GM21526 (cell line): Measurements from ENCODE around the gene EIF3L.

Experiments
- ATAC-seq: cut with Tn5 transposase; IDR thresholded peaks from one replicate; pipeline ENCODE4 v1.9.1; 2021; ENCODE audit warnings: moderate library complexity; ENCODE audit not compliant: unreplicated experiment, low FRiP score

Gene EIF3L

DNA sequence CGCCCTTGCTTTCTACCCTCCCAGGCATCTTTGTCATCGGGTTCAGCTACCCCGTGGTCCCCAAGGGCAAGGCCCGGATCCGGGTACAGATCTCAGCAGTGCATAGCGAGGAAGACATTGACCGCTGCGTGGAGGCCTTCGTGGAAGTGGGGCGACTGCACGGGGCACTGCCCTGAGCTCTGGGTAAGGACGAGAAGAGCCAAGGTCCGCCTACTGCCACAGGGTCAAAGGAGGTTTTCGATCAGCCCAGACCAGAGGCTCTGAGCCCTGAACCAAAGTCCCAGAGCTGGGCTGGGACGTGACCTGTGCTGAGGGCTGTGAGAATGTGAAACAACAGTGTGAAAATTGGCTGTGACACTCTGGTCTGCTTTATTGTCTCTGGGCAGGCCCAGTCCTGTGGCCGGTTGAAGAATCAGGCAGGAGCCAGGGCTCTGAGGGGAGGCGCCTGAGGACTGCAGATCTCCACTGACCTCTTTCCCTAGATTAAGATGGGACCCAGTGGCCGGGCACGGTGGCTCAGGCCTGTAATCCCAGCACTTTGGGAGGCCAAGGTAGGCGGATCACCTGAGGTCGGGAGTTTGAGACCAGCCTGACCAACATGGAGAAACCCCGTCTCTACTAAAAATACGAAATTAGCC lies 32.6 kb upstream of the EIF3L start:
- ATAC-seq = no peak

DNA sequence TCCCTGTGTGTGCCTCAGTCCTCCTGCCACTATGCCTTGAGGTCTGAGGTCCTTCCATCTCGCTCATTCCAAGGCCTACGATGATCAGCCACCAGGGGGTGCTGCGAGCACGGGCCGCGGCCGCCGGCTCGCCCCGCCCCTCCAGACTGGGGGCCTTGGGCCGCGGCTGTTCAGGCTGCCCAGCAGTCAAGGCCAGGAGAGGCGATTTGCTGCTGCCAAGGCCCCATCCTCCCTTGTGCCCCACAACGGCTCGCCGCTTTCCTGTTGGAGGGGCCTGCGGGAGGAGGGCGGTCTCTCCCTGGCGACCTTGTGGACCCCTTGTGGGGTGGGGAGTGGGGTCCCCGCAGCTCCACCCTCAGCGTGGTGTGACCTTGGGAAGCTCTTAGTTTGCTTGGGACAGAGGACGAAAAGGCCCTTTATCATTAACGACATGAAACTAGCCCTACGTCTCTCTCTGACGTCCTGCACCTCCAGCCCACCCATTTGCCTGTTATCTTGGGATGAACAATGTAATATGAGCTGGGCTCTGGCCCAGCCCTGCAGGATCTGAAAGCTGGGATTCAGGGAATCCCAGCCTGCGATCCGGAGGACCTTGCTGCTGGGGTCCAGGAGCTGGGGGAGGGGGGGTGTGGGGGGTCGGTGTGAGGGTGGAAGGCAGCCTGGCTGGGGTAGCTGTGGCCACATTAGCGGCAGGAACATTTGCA lies 31.4 kb upstream of the EIF3L start:
- ATAC-seq = no peak

DNA sequence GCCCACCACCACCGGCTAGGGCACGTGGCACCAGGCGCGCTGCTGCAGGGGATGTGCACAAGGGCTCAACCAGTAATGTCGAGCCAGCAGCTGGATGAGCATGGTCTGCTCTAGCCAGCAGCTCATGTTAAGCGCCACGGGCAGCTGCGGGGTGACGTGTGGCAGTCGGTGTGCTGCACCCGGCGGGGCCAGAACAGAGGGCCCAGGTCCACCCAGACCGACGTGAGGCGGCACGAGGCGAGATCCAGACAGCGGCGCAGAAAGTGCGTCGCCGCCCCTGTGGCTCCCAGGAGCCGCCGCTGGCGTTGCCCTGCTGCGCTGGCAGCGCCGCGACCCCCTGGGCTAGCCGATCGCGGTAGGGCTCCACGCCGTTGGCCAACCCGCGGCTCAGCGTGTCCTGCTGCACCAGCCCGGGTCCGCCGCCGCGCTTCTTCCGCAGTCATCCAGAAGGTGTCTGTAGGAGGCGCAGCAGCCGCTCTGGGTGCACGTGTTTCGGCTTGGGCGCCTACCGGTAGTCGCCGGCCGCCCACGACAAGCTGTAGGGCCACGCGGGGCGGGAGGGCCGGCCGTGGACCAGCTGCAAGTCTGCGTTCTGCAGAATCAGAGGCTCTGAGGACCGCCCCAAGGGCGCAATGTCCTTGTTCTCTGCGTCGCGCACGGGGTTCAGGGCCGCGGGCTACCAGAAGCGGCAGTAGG lies 30.7 kb upstream of the EIF3L start:
- ATAC-seq = no peak

DNA sequence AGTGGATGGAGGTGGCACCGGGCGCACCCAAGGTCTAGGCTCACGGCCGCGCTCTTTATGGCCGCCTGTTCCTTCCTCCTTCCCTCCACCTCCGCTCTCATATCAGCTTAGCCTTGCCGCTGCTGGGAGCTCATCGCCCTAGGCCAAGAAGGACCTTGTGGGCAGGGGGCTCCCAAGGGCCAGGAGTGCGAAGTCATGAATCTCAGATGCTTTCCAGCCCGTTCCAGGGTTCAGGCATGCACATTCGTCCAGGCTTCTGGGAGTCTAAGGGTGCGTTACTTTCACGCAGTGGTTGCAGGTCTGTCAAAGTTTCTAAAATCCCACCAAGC lies 30.1 kb upstream of the EIF3L start:
- ATAC-seq = no peak

DNA sequence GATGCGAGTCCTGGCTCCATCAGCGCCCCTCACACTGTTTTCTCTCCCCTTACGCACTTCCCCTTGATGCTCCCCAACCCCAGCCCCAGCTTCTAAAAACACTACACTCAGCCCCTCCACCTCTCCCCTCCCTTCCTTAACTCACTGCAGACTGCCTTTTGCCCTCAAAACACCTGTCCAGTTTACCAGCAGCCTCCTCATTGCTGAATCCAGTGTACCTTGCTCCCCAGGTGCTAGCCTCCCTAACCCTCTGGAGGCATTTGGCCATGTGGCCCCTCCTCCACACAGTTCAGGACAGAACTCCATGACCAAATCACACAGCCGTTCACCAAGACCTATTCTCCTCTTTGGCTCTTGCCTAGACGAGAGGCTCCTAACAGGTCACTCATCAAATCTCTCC lies 28.9 kb upstream of the EIF3L start:
- no peak for ATAC-seq

DNA sequence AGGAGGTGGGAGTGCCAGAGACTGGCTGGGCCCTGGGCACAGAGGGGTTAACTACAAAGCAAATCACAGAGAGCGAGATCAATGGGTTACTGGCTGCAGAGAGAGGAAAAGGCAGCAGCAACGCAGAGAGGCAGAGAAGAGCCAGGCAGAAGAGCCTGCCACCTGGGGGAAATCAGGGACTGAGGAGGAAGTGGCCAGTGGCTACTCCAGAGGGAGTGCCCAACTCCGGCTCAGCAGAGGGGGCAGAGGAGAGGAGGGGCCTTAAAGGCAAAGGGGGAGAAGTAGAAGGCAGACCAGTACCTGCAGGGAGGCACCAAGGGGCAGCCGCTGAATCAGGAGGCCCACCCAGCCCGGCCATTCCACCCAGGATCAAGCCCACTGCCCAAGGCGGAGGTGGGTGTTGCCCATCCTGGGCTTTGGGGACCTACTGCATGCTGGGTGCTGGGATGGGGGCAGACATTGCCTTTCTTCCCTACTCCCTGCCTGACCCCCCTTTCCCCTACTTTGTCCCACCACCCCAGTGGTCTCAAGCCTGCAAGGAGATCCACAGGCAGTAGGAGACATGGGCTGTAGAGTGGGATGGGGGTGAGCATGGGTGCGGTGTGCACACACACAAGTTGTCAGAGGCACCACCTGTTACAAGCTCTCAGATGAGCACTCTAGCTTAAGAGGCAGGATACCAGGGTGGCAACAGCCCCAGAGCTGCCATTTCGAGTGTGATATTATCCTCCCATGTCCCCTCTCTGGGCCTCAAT lies 27.0 kb upstream of the EIF3L start:
- ATAC-seq = no peak

DNA sequence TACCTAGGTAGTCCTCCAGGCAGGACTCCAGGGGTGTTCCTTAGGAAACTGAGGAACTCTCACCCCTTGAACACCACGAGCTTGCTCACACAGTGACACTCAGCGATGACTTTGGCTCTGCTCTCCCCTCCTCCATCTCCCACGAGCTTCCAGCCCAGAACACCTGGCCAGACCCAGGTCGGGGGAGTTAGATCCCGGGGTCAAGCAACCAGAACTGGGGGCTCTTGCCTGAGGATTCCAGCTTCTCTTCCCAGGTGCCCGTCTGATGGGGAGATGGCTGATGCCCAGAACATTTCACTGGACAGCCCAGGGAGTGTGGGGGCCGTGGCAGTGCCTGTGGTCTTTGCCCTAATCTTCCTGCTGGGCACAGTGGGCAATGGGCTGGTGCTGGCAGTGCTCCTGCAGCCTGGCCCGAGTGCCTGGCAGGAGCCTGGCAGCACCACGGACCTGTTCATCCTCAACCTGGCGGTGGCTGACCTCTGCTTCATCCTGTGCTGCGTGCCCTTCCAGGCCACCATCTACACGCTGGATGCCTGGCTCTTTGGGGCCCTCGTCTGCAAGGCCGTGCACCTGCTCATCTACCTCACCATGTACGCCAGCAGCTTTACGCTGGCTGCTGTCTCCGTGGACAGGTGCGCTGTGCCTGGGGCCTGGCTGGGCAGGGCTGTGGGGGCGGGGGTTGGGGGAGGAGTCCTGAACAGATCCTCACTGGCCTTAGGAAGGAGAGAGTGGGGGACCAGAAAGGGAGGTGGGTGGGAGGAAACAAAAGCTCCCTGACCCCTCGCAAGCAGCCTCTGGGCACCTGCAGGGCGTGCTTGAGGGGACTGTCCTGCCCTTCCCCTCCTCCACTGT lies 25.9 kb upstream of the EIF3L start, which contains the start of gene GALR3:
Gene GALR3 (plus strand): TSS at position 249 of the 852 bp plus-strand sequence. CDS start 25 bp downstream, at position 274.
- ATAC-seq = no peak

DNA sequence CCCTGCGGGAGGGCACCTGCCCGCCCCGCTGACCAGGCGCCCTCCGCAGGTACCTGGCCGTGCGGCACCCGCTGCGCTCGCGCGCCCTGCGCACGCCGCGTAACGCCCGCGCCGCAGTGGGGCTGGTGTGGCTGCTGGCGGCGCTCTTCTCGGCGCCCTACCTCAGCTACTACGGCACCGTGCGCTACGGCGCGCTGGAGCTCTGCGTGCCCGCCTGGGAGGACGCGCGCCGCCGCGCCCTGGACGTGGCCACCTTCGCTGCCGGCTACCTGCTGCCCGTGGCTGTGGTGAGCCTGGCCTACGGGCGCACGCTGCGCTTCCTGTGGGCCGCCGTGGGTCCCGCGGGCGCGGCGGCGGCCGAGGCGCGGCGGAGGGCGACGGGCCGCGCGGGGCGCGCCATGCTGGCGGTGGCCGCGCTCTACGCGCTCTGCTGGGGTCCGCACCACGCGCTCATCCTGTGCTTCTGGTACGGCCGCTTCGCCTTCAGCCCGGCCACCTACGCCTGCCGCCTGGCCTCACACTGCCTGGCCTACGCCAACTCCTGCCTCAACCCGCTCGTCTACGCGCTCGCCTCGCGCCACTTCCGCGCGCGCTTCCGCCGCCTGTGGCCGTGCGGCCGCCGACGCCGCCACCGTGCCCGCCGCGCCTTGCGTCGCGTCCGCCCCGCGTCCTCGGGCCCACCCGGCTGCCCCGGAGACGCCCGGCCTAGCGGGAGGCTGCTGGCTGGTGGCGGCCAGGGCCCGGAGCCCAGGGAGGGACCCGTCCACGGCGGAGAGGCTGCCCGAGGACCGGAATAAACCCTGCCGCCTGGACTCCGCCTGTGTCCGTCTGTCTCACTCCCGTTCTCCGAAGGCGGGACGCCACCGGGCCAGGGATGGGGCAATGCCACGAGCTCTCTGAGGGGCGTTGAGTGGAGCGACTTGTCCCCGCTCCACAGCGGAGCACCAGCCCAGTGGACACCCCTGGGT lies 24.3 kb upstream of the EIF3L start:
- no peak for ATAC-seq

DNA sequence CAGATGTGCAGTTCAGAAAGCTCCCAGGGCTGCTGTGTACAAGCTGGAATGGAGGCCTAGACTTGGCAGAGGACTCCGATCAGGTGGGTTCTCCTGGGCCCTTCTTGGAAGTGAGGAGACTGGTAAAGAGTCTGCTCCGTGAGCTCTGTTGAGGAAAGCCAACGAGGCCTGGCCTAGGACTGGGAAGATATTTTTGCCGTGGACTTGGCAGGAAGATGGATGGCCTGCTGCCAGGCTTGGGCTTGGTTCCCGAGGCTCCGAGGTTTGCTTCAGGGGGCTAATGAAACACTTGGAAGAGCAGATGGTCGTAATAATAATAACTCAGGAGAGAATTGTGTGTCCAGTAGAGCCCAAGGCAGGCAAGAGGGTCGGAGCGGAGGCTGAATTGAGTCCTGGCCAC lies 22.2 kb upstream of the EIF3L start:
- no peak for ATAC-seq

DNA sequence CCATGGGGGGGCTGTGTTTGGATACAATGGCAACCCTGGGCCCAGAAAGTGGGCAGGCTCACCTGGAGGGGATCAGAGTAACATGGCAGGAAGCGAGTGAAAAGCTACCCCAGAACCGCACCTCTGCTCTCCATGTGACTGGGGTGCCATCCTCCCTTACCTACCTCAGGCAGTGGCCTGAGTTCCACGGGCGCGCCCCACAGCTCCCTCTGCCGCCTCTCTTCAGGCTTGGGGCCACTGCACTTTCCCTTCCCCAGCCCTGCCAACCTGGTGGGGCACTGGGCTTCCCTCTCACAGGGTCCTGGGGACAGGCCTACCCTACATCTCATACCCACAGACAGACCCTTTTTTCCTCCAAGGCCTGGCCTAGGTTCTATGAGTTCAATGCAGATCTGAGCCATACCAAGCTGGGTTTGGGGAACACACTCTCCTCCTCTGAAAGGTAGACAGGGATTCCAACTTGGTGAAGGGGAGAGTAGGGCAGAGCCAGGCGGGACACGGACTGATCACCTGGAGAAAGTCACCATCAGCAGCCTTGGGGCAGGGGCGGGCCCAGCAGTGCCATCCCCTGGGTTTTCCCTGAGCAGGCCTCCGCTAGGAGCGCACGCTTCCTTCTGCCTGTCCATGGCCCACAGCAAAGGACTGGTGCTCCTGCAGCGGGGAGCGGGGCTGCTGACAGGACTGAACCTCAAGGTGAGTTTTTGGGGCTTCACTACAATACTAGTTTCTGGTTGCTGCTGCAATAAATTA lies 19.0 kb upstream of the EIF3L start:
- ATAC-seq = no peak

DNA sequence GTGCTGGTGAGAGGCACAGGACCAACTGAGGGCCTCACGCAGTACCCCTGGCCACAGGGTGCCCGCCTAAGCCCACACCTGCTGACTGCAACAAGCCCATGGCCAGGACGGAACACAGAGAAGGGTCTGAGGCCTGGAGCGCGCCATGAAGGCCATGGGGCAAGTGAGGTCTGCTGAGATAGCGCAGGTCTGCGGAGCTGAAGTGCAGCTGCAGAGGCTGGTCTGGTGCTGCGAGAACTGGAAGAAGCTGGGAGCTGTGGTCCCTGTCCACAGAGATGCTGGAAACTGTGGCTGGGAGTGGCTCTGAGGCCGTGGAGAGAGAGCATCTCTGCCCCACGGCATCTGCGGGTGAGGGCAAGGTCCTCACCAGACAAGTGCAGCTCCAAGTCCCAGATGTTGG lies 17.7 kb upstream of the EIF3L start:
- ATAC-seq = no peak

DNA sequence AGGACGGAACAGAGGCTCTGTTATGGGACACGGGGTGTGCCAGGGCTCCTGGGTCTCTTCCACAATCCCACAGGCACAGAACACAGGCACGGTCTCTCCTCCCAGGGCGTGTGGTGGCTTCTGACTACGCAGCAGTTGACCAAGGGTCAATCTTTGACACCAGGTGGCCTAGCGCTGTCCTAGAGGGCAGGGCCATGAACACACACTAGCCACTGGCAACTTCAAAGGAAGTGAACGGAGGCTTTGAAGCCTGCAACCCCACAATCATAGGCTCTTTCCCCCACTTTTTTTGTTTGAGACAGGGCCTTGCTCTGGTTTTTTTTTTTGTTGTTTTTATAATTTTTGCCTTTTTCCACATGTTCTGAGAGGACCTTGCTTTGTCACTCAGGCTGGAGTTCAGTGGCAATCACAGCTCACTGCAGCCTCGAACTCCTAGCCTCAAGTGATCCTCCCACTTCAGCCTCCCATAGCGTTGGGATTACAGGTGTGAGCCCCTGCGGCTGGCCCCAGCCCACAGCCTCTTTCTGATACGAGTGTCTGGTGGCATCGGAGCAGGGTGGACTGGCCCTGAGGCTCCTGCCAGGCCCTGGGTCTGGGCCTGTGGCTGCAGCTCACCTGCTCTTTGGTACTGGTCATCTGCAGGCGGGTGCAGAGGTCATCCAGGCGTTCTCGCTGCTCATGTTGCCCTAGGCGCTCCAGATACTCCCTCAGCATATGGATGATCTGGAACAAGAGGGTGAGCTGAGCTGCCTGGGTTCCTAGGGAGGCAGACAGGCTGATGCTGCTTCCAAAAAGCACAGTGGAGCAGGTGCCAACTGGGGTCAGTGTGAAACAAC lies 17.0 kb upstream of the EIF3L start:
- ATAC-seq = no peak

DNA sequence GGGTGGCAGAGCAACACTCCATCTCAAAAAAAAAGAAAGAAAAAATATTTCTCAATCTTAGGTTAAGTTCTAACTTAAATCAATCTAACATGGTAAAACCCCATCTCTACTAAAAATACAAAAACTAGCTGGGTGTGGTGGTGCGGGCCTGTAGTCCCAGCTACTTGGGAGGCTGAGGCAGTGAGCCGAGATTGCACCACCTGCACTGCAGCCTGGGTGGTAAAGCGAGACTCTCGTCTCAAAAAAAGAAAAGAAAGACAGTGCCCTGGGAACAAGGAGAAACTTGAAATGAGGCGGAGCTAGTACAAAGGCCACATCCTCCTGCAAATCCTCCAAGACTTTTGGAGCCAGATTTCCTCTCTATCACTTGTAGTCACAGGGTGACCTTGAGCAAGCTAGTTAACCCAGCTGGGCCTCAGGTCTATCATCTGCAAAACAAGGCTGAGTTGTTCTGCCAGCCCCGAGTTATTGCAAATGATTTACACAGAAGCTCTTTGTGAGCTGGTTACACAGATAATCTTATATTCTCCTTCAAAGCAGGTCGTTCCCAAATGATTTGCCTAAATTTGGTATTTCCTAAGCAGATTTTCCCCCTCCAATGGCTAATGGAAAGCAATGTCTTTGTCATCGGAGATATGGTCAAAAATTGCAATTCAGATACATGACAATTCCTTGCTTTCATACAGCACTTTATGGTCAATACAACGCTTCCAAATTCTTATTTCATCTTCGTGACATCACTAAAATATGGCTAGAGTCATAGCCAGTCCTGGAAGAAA lies 7.0 kb upstream of the EIF3L start:
- ATAC-seq = no peak

DNA sequence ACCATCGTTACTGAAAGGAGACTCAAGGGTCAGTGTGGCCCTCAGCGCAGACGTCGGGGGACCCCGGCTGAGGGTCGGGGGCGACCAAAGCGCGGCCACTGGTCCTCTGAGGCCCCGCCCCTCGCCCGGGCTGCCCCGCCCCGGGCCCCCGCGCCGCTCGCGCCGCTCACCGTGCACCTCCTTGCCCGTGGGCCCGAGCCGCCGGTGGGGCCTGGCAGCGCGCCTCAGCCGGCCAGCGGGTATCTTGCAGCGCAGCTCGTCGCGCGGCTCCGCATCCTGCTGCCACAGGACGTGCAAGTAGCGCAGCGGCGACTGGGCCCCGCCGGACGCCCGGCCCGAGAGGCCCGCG lies 5.5 kb upstream of the EIF3L start:
- peak; percentile 41 for ATAC-seq

DNA sequence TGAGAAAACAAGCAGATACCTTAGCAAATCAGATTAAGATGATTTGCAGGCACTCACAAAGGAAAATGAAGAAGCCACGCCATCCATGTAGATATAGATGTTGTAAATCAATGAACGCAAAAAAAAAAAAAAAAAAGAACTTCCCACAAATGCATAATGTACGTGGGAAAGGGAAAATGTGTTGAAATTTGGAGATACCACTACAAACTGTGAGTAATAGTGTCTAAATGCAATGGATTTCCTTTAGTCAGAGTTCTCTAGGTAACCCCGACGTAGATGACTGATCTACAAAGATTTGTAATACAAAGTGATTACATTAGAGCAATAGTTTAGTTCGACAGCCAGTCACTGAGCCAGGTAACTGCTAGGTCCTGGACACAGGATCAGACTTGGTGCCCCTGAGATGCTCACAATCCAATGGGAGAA lies 4.3 kb upstream of the EIF3L start:
- no peak for ATAC-seq

DNA sequence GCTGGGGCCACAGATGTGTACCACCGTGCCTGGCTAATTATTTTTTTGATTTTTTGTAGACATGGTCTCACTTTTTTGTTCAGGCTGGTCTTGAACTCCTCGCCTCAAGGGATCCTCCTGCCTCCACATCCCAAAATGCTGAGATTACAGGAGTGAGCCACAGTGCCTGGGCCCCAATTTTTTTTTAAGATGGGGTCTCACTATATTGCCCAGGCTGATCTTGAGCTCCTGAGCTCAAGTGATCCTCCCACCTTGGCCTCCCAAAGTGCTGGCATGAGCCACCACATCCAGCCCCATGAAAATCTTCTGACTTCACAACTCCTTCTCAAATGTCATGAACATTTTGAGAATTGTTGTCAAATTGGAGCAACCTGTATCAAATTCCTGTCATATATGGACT lies 2.8 kb upstream of the EIF3L start:
- ATAC-seq = no peak

DNA sequence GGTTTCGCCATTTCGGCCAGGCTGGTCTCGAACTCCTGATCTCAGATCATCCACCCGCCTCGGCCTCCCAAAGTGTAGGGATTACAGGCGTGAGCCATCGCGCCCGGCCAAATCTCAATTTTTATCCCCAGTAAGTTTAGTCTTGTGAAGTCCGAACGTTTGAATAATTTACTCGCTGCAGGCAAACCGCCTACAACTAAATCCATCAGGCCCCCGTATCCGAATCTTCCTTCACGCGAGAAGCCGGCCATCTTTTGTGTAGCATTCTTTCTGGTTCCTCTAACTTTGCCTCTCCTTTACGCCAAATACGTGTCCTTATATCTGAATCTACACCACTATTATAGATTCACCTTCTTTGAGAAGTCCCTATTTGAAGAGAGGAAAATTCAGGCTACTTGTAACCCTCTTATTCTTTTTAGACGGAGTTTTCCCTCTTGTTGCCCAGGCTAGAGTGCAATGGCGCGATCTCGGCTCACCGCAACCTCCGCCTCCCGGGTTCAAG lies 581 bp upstream of the EIF3L start:
- ATAC-seq = no peak
